ENCODE measurements around the gene ABCA3. TPM values are rescaled to one million over a fixed set of nuclear protein-coding genes. Genes with fewer than 3 reads are reported as not detected.

ABCA3 gene
- total RNA-seq, 2 experiments from 2014 or later, result 7.0 to 7.7 TPM

DNA sequence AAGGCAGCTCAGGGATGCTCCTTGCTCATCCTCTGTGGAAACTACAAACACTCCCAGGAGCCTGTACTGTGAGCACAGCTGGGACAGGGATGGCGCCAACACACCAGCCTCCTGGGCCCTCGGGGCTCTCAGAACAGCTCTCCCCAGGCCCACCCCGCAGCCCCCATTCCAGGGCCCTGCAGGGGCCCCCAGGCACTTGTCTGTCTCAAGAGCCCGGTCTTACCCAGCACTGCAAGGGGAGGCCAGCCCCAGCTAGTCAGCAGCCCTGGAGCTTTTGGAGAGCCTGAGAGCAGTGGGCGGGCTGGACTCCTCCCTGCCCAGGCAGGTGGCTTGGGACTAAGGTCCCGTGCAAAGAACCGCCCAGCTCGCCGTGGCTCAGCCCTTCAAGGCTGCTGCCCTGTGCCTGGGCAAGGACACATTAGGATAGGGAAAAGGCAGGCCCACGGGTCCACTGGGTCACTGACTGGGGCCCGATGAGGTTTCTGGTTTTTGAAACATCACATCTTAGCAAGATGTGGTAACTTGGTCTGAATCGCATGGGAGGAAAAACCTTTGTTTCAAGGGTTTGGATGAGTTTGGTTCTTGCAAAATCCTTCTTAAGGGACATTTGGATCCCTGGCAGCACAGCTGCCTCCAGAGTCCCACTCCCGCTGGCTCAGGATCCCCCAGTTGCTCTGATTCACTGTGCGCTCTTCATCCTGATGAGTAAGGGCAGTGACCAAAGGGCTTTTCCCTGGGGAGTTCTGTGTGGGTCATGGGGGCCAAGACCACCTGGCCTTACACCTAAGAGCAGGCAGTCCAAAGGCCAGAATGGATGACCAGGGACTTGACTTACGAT, 101.5 kb downstream of the ABCA3 start:
- Histone ChIP-seq H3K4me3 (ENCODE audit: low read length) (no peak overlapping the region), H3K4me1 (ENCODE audit: insufficient read depth, low read length) (peaks cover 11% of the 10 kb centered on the region), H3K9me3 (ENCODE audit: control insufficient read depth in 1 of 2, insufficient read depth in 1 of 2, low read length in 2 of 2) (no peaks in the 10 kb centered on the region), H3K27ac (ENCODE audit: low read depth in 1 of 2, low read length in 2 of 2) (no peak overlapping the region), H3K36me3 (ENCODE audit: insufficient read depth, low read length) (peaks cover 26% of the 10 kb centered on the region), H3K27me3 (ENCODE audit: control insufficient read depth in 1 of 2, insufficient read depth in 2 of 2, low read length in 2 of 2) (peaks cover 0 to 12% of the 10 kb centered on the region in 2 experiments)
- no peak overlapping the region for H3K4me3 Mint-ChIP-seq
- intact Hi-C loops (cut with DNase I, micrococcal nuclease), result no loop called here
- no peak overlapping the region for H3K27ac Mint-ChIP-seq
- ATAC-seq (ENCODE audit: poor library complexity) (no peak), DNase-seq (no peak)
- H3K9me3 Mint-ChIP-seq, result no peaks in the 10 kb centered on the region
- H3K36me3 Mint-ChIP-seq (ENCODE audit: low read depth), result peaks cover 21% of the 10 kb centered on the region
- TF ChIP-seq, protein P1, sequence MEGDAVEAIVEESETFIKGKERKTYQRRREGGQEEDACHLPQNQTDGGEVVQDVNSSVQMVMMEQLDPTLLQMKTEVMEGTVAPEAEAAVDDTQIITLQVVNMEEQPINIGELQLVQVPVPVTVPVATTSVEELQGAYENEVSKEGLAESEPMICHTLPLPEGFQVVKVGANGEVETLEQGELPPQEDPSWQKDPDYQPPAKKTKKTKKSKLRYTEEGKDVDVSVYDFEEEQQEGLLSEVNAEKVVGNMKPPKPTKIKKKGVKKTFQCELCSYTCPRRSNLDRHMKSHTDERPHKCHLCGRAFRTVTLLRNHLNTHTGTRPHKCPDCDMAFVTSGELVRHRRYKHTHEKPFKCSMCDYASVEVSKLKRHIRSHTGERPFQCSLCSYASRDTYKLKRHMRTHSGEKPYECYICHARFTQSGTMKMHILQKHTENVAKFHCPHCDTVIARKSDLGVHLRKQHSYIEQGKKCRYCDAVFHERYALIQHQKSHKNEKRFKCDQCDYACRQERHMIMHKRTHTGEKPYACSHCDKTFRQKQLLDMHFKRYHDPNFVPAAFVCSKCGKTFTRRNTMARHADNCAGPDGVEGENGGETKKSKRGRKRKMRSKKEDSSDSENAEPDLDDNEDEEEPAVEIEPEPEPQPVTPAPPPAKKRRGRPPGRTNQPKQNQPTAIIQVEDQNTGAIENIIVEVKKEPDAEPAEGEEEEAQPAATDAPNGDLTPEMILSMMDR (IDR thresholded peaks at IDR 0.05), result no peak
- no peaks in the 10 kb centered on the region for H3K4me1 Mint-ChIP-seq (ENCODE audit: low read depth)
- CTCF ChIA-PET, result no interaction called here
- POLR2A ChIA-PET, result interaction anchor here (1.0 kb wide), 1 partner anchor 13 kb away, joined by 3 read pairs; the partner anchor contains the start of gene ECI1
- peaks cover 4% of the 10 kb centered on the region for H3K27me3 Mint-ChIP-seq

DNA sequence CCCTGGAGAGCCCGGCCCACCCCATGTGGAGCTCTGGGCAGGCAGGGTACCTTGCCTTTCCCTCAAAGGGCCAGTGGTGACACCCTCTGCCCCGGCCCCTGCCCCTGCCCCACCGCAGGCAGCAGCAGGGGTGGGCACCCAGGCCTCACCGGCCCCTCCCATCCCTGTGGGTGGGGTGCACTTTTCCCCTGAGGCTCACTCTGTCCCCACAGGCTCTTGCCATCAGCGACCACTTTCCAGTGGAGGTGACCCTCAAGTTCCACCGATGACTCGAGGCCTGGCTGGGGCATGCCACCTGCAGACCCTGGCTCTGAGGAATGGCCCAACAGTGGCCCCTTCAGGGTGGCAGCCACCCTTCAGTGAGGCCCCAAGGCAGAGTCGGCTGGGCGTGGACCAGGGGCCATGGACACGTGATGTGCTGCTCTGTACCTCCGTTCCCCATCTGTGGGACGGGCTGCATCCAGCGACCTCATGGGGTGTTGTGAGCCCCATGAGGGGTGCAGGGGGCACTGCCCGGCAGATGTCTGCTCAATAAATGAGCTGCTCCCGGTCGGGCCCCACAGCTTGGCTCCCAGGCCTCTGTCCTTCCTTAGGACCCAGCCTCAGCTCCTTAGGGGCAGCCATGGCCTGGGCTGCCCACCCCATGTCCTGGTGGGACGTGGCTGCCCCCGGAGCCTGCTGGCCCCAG, 102.2 kb downstream of the ABCA3 start:
- Mint-ChIP-seq H3K27ac (no peak overlapping the region), H3K4me3 (no peak overlapping the region), H3K9me3 (no peaks in the 10 kb centered on the region), H3K27me3 (peaks cover 4% of the 10 kb centered on the region), H3K4me1 (ENCODE audit: low read depth) (no peaks in the 10 kb centered on the region), H3K36me3 (ENCODE audit: low read depth) (peaks cover 19% of the 10 kb centered on the region)
- TF ChIP-seq, protein P1 (IDR thresholded peaks at IDR 0.05), result no peak
- intact Hi-C loops (cut with DNase I, micrococcal nuclease), result no loop called here
- no peak overlapping the region for H3K27ac ChIP-seq (ENCODE audit: low read depth in 1 of 2, low read length in 2 of 2)
- DNase-seq (no peak), ATAC-seq (ENCODE audit: poor library complexity) (no peak)
- H3K27me3 ChIP-seq (ENCODE audit: control insufficient read depth in 1 of 2, insufficient read depth in 2 of 2, low read length in 2 of 2), result peaks cover 0 to 12% of the 10 kb centered on the region in 2 experiments
- no peaks in the 10 kb centered on the region for H3K9me3 ChIP-seq (ENCODE audit: control insufficient read depth in 1 of 2, insufficient read depth in 1 of 2, low read length in 2 of 2)
- H3K4me1 ChIP-seq (ENCODE audit: insufficient read depth, low read length), result peaks cover 11% of the 10 kb centered on the region
- CTCF ChIA-PET, result no interaction called here
- POLR2A ChIA-PET, result interaction anchor here (1.0 kb wide), 1 partner anchor 13 kb away, joined by 3 read pairs; the partner anchor contains the start of gene ECI1
- H3K4me3 ChIP-seq (ENCODE audit: low read length), result no peak overlapping the region
- H3K36me3 ChIP-seq (ENCODE audit: insufficient read depth, low read length), result peaks cover 29% of the 10 kb centered on the region

DNA sequence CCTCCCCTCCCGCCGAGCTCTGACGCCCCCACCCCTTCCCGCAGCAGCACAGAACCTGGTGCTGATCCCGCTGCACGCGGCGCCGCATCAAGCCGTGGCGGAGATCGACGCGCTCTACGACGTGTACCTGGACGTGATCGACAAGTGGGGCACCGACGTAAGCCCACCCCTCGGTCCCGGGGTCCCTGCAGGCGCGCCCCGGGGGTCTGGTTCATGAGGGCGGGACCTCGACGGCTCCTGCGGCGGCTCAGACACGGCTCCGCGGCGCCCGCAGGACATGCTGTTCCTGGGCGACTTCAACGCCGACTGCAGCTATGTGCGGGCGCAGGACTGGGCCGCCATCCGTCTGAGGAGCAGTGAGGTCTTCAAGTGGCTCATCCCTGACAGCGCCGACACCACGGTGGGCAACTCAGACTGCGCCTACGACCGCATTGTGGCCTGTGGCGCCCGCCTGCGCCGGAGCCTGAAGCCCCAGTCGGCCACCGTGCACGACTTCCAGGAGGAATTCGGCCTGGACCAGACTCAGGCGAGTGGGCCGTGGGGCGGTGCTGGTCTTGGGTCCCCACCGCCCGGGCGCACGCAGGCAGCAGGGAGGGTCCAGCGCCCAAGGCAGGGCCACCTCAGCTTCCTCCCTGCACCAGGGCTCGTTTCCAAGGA, 102.9 kb downstream of the ABCA3 start:
- Mint-ChIP-seq H3K27ac (no peak overlapping the region), H3K27me3 (peaks cover 4% of the 10 kb centered on the region), H3K4me3 (no peak overlapping the region), H3K36me3 (ENCODE audit: low read depth) (peaks cover 19% of the 10 kb centered on the region), H3K9me3 (no peaks in the 10 kb centered on the region), H3K4me1 (ENCODE audit: low read depth) (no peaks in the 10 kb centered on the region)
- intact Hi-C loops (cut with DNase I, micrococcal nuclease), result no loop called here
- H3K4me1 ChIP-seq (ENCODE audit: insufficient read depth, low read length), result peaks cover 11% of the 10 kb centered on the region
- no peak for ATAC-seq (ENCODE audit: poor library complexity)
- peaks cover 0 to 12% of the 10 kb centered on the region in 2 experiments for H3K27me3 ChIP-seq (ENCODE audit: control insufficient read depth in 1 of 2, insufficient read depth in 2 of 2, low read length in 2 of 2)
- CTCF ChIA-PET, result no interaction called here
- no peaks in the 10 kb centered on the region for H3K9me3 ChIP-seq (ENCODE audit: control insufficient read depth in 1 of 2, insufficient read depth in 1 of 2, low read length in 2 of 2)
- peaks cover 29% of the 10 kb centered on the region for H3K36me3 ChIP-seq (ENCODE audit: insufficient read depth, low read length)
- no peak overlapping the region for H3K27ac ChIP-seq (ENCODE audit: low read depth in 1 of 2, low read length in 2 of 2)
- TF ChIP-seq, protein P1 (IDR thresholded peaks at IDR 0.05), result no peak
- no peak for DNase-seq
- POLR2A ChIA-PET, result interaction anchor here (1.9 kb wide), 1 partner anchor 11 kb away, joined by 5 read pairs; no protein-coding TSS in a partner anchor
- no peak overlapping the region for H3K4me3 ChIP-seq (ENCODE audit: low read length)
